HG02870 (cell line): Measurements from ENCODE around the gene KCNK3.
"Not testable (repeated sequence)": the region's sequence is repeated elsewhere in the genome, so short reads cannot be mapped to it uniquely, and the experiment has no call there.

Experiments used
- ATAC-seq: cut with Tn5 transposase; IDR thresholded peaks from one replicate; pipeline ENCODE4 v1.9.1; 2021; ENCODE audit warnings: mild to moderate bottlenecking, moderate library complexity; ENCODE audit not compliant: unreplicated experiment

Gene KCNK3

DNA sequence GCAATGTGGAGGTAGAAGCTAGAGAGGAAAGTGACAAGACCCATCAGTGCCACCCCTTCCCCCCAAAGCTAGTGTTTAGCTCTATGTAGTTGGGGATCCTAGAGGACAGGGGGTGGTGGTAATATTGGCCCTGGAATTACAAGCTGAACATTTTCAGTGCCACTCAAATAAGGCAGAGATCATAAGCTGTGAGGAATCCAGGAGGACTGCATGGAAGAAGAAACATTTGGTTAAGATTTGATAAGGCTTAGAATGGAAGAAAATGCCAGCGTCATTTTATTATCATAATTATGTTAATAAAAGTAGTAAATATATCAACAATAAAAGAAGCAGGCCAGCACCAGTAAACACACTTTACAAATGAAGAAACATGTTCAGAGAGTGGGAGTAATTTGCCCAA, 33.7 kb downstream of the KCNK3 start:
- ATAC-seq = no peak

DNA sequence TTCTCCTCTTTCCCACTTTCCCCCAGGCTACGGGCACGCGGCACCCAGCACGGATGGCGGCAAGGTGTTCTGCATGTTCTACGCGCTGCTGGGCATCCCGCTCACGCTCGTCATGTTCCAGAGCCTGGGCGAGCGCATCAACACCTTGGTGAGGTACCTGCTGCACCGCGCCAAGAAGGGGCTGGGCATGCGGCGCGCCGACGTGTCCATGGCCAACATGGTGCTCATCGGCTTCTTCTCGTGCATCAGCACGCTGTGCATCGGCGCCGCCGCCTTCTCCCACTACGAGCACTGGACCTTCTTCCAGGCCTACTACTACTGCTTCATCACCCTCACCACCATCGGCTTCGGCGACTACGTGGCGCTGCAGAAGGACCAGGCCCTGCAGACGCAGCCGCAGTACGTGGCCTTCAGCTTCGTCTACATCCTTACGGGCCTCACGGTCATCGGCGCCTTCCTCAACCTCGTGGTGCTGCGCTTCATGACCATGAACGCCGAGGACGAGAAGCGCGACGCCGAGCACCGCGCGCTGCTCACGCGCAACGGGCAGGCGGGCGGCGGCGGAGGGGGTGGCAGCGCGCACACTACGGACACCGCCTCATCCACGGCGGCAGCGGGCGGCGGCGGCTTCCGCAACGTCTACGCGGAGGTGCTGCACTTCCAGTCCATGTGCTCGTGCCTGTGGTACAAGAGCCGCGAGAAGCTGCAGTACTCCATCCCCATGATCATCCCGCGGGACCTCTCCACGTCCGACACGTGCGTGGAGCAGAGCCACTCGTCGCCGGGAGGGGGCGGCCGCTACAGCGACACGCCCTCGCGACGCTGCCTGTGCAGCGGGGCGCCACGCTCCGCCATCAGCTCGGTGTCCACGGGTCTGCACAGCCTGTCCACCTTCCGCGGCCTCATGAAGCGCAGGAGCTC, 35.4 kb downstream of the KCNK3 start:
- ATAC-seq = no peak

DNA sequence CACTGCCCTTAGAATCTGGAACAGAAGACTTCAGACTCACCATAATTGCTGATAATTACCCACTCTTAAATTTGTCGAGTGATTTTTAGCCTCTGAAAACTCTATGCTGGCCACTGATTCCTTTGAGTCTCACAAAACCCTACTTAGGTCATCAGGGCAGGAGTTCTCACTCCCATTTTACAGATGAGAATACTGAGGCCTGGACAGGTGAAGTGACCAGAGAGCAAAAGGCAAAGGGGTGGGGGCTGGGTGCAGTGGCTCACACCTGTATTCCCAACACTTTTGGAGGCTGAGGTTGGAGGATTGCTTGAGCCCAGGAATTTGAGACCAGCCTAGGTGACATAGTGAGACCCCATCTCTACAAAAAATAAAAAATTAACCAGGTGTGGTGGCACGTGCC, 36.8 kb downstream of the KCNK3 start:
- no peak for ATAC-seq

DNA sequence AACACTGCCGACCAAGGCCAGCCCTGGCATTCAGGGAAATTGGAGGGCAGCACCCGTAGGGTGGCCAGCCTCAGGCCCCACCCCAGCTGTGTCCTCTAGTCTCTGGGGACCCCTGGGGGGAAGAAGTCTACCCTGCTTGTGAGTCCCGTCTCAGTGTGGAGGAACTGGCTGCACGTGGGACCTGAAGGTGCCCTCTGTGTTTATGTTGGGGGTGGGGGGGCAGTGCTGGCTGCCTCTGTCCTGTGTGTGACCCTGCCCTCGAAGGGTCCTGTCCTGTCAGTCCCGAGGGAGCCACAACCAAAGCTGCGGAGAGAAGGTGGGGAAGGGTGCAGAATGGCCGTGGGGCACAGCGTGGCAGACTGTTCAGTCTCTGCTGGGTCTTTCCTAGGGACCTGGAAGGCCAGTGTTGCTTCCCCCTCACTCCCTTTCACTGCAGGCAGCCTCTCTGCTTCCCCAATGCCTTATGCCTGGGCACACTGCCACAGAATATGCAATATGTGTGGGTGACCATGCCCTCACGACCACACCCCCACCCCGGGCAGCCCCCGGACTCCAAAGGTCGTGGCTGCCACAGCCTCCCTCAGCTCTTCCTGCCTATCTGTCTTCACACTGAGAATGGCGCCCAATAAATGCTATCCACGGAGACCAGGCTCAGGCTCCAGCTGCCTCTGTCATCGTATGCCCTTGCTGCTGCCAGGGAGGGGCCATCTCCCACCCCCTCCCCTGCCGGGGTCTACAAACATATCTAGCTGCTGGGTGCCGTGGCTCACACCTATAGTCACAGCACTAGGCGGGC, 38.2 kb downstream of the KCNK3 start:
- ATAC-seq = no peak

DNA sequence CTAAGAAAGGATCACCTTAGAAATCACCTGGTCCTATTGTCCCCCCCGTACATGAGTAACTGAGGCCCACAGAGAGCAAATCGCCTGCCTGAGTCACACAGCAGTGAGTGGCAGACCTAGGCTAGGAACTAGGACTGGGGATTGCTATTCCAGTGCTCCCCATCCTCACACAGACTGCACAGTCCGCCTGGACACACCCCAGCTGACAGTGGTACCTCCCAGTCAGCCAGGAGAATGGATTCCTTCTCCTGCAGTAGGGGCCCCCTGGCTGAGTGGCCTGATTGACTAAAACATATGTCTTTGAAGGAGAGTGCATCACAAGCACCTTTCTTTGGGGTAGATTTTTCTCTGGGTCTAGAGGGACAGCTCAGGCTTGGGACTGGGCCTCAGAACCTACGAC, 39.2 kb downstream of the KCNK3 start:
- no peak for ATAC-seq

DNA sequence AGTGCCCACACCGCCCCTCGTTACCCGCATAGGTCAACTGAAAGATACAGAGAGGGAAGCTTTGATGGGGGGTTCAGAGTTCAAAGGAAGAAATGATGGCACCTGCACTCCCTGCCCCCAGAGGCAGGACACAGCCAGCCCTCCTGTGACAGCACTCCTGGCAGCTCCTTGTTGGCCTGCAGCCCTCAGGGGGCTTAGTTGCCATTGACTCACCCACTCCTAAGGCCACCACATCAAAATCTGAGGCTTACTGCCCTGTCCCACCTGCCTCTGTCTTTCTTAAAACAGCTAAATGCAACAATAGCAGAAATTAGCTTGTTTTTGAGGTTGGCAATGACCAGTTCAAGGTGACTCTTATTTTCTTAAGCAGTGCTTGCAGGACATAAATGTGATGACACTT, 39.9 kb downstream of the KCNK3 start:
- no peak for ATAC-seq

DNA sequence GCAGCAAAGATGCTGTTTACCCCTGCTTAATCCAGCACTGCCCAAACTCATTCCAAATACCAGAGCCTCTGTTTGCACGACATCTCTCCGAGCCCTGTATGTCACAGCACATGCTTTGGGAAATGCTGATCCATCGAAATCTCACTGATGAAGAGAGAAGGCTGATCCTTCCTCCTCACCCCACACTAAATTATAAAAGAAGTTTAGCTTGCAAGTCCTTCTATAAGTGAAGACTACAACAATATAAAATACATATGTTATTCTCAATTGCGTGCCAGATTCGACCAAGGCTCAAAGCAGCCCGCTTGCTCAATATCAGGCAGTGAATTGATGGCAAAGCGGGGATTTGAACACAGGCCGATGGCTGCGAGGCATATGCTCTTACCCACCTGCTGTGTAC, 40.9 kb downstream of the KCNK3 start:
- ATAC-seq = no peak

DNA sequence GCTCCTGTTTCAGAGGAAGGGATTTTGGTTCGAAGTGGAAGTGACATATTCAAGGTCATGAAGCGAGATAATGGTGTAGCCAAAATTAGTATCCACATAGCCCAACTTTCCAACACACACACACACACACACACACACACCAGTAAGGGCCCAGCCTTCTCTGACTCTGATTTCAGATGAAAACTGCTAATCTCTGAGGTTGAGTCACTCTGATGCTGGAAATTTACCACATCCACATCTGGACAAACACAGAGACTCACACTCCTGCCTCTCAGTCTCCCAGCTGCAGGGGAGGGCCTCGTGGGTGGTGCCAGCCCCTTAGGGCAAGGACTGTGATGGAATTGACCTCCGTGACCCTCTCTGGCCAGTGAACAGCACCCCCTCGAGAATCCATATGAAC, 42.6 kb downstream of the KCNK3 start:
- ATAC-seq = no peak

DNA sequence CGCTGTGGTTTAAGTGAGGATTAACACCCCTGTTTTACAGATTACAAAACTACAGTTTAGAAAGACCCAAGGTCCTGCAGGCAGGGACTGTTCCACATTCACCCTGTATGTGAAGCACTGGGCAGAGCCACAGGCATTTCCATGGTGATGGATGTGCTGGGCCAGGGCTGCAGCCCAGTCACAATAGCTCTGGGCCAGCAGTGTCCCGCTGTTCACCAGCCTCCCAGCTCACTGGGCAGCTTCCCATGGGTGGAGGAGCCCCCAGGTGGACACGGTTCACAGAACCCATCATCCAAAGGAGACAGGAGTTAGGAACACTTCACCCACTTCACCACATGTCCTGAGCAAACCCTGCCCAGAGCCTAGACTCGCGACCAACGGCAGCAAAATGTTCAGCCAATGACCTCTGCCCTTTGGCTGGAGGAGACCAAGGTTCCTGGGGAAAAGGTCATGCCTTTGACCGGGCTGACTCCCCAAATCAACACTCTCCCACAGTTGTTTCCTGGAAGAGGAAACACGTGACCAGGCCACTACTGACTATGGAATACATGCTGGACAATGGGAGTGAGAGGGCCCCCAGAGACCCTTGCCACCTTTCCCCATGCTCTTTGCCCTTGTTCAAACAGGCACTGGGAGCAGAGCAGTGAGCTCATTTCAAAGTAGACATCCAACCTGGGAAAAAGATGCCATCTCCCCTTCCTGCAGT, 43.5 kb downstream of the KCNK3 start:
- no peak for ATAC-seq

DNA sequence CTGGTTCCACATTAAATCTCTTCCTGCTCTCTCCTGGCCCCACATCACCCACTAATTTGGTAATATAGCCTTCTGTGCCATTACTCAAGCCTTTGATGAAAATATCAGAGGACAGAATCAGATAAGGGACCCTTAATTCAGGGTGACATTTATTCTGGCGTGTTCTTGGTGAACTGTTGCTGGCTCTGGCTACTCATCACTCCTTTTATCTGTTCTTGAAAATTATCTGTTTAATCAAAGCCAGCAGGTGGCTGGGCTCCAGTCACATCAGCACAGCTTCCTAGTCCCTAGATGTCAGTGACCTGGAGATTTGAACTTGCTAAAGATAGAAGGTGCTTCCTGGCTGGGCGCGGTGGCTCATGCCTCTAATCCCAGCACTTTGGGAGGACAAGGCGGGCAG, 44.7 kb downstream of the KCNK3 start:
- ATAC-seq = no peak

DNA sequence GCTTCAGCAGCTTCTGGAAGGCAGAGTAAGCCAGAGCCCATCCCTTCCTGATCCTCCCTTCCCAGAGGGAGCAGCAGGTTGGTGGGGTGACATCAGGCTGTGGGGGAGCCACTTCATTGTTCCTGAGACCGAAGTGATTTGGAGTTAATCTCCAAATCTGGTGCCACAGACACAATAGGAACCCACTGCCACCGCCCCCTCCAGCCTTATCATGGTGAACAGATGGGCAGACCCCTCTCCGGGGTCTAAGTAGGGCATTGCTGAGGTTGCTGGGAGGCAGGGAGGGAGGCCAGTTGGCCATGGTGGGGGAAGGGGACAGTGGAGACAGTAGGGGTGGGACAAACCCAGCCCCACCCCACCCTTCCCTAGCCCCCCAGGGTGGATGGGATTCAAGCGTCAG, 46.0 kb downstream of the KCNK3 start:
- no peak for ATAC-seq

DNA sequence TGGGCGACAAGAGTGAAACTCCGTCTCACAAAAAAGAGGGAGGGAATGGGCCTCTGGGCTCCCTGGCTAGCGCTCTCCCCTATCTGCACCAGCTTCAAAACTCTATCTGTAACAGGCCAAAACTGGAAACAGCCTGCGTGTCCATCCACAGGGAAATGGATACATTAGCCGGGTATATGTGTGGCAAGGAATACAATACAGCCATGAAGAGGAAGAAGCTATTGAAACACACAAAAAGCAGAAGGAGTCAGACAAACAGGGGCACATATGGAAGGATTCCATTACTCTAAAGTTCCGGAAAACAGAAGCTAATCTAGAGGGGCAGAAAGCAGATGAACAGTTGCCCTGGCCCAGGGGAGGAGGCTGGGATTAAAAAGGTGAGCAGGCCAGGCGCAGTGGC, 47.0 kb downstream of the KCNK3 start:
- ATAC-seq = no peak

DNA sequence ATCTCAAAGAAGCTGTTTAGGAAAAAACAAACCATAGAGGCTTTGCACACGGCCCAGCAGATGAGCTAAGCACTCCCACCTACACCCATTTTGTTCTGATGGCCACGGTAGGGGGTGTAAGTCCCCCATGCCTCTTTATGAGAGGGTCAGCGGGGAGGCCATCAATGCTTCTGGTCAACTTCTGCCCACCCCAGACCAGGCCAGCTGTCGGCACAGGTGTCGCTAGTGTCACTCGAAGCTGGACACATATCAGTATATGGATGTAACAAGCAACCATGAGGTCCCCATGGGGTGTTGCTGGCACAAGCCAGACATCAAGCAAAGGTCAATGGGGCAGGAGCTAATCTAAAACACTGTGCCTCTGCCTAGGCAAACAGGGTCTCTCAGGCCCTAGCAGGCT, 47.8 kb downstream of the KCNK3 start:
- ATAC-seq = no peak

DNA sequence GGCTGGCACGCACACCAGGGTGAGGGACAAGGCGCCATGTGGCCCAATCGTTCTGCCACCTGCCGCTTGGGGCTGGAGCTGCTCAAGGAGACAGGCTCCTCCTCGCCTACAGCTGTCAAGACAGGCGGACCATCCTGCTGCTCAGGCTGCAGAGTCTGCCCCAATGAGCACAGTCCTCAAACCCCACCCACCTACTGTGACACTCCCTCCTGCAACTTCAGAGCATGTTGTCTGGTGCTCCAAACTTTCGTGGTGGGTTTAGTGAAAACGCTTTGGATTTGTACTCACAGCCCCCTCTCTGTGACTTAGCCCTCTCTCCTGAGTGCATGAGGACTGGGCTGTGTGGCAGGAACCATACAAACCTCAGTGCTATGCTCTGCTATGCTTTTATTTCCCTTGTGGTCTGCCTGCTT, 48.4 kb downstream of the KCNK3 start:
- no peak for ATAC-seq

DNA sequence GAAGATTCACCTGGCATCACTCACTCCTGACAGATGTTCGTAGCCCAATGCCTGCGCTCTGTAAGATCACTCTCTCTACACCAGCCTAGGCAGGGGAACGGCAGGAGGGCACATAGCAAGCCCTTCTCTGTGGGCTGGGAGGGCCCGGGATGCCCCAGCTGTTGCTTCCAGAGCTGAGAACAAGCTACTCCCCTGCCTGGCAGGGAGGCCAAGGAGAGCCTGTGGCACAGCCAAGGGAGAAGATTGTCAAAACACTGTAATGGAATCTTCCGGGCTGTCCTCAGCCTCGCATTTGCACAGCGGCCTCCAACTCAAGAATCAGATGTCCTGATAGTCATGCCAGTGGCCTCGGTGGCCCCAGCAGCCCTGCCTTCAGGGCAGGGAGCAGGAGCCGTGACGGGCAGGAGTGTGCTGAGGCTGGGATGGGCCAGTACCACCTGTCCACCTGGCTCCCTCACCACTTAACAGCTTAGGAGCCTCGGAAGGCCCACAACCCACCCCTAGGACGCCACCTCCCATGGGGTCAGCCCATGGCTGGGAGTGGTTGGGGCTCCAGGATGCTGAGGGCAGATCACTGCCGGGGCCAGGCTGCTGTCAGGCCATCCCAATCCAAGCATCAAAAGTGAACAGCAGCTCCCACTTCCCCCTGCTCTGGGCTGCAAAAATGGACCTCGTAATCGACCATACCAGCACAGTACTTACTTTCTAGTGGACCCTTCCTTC, 49.7 kb downstream of the KCNK3 start:
- no peak for ATAC-seq

DNA sequence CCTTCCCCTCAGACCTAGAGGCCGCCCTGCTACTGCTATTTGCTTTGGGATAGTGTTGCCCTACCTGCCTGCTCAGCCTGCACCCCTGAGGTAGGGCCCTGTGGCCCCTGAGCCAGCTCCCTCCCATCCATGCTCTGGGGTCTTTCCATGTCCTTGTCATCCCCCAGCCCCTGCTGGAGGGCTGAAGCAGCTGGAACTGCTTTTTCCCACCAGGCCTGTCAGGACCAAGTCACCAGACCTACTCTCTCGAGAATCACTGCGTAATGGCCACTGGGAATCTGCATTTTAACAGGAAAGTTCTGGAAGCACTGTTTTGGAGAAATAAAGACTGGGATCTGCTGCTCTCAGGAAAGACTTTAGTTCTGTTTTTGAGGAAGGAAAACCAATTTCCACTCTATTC, 51.3 kb downstream of the KCNK3 start:
- ATAC-seq = no peak

DNA sequence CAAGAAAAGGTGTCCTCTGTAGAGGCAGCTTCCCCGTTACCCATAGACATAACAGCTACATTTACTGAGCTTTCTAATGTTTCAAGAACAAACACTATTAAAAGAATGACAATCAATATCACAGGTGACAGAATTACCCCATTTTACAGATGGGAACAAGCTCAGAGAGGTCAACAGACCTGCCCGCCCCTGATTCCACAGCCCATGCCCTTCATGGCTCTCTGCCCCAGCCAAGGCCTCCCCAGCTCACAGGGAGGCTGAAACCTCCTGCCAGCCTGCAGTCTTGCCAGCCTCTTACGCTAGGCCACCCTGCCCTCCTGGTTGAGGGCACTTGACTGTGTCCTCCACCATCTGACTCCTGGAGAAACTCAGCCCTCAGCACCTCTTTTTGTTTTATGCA, 52.4 kb downstream of the KCNK3 start:
- no peak for ATAC-seq

DNA sequence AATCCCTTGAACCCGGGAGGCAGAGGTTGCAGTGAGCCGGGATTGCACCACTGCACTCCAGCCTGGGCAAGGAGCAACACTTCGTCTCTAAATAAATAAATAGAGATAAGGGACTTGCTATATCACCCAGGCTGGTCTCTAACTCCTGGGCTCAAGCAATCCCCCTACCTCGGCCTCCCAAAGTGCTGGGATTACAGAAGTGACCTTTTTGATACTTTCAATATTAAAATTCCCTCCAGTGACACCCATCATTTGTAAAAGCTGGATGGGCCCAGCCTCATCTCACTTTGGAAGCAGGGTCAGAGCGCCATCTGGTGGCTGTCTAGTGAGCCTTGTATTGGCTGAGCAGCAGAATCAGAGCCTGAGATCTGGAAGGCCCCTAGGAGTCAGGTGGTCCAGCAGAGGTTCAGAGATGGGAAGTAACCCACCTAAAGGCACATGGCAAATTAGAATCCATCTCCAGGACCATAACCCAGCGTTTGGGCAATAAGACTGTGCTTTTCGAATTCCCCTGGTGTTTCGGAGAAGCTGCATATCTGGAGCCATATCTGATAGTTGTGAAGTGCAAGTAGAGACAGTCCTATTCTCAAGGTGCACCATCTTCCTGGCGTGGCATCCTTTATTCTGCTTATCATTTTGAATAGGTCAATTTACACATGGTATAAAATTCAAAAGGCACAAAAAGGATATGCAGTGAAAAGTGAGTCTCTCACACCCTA, 53.2 kb downstream of the KCNK3 start:
- ATAC-seq = no peak

DNA sequence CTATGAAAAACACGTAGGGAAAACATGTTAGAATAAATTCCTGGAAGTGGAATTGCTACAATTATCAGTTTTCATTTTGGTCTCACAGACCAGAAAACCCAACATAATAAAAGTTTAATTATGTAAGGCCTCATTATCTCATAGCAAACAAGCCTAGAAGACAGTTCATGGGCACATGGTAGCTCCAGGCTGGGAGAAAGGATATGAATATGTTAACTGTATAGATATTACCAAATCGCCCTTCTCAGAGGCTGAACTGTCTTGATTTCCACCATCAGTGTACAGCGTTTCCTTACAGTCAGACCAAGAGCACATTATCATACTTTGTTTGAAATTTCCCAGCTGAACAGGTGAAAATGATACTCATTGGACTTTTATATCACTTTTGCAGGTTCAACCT, 54.4 kb downstream of the KCNK3 start:
- ATAC-seq = no peak

DNA sequence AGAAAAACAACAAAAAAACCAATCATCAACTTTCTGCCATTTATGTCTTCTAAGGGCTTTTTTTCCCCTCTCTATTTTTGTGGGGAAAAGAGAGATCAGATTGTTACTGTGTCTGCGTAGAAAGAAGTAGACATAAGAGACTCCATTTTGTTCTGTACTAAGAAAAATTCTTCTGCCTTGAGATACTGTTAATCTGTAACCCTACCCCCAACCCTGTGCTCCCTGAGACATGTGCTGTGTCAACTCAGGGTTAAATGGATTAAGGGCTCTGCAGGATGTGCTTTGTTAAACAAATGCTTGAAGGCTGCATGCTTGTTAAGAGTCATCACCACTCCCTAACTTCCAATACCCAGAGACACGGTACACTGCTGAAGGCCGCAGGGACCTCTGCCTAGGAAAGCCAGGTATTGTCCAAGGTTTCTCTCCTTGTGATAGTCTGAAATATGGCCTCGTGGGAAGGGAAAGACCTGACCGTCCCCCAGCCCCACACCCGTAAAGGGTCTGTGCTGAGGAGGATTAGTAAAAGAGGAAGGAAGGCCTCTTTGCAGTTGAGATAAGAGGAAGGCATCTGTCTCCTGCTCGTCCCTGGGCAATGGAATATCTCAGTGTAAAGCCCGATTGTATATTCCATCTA, 57.4 kb downstream of the KCNK3 start:
- not testable (repeated sequence) for ATAC-seq
